Neural progenitor cell (in vitro differentiated cells): Measurements from ENCODE around the gene DCST2. TPM values are rescaled to one million over a fixed set of nuclear protein-coding genes. Genes with fewer than 3 reads are reported as not detected.
"Not testable (repeated sequence)": the region's sequence is repeated elsewhere in the genome, so short reads cannot be mapped to it uniquely, and the experiment has no call there.

Source experiments
- DNase-seq: peaks from one replicate; pipeline ENCODE4 v3.0.0-alpha.2; 2016; ENCODE audit warnings: low spot score
- H2AFZ ChIP-seq: fragments of 200-600 bp; sonication (generic); replicated peaks from 2 replicates; pipeline ENCODE4 v1.6.1; 2016; ENCODE audit warnings: antibody characterized with exemption
- H3F3A ChIP-seq: fragments of 200-600 bp; sonication (generic); 2 replicates; pipeline ENCODE4 v1.6.1; 2016; ENCODE audit warnings: antibody characterized with exemption, low read depth
- H3K27ac ChIP-seq: fragments of 200-600 bp; sonication (generic); 2 replicates; pipeline ENCODE4 v1.5.1; 2016; ENCODE audit warnings: mild to moderate bottlenecking
- H3K27me3 ChIP-seq: fragments of 200-600 bp; sonication (generic); 2 replicates; pipeline ENCODE4 v1.6.1; 2016; ENCODE audit warnings: mild to moderate bottlenecking, moderate library complexity
- H3K36me3 ChIP-seq: fragments of 200-600 bp; sonication (generic); 2 replicates; pipeline ENCODE4 v1.5.1; 2016
- H3K4me1 ChIP-seq: fragments of 200-600 bp; sonication (generic); 2 replicates; pipeline ENCODE4 v1.6.1; 2016; ENCODE audit warnings: mixed run types
- H3K4me2 ChIP-seq: fragments of 200-600 bp; sonication (generic); 2 replicates; pipeline ENCODE4 v1.6.1; 2016
- H3K4me3 ChIP-seq: fragments of 200-600 bp; sonication (generic); 2 replicates; pipeline ENCODE4 v1.5.1; 2016
- H3K79me2 ChIP-seq: fragments of 200-600 bp; sonication (generic); 2 replicates; pipeline ENCODE4 v1.6.1; 2016; ENCODE audit warnings: low read depth
- H3K9ac ChIP-seq: fragments of 200-600 bp; sonication (generic); 2 replicates; pipeline ENCODE4 v1.6.1; 2016
- H3K9me3 ChIP-seq: fragments of 200-600 bp; sonication (generic); 2 replicates; pipeline ENCODE4 v1.5.1; 2016; ENCODE audit warnings: low read depth
- H4K20me1 ChIP-seq: fragments of 200-600 bp; sonication (generic); 2 replicates; pipeline ENCODE4 v1.6.1; 2016; ENCODE audit warnings: low read depth
- H3K27ac Mint-ChIP-seq: 3 replicates; pipeline ENCODE4 v1.8.0; 2021; ENCODE audit warnings: mixed read lengths
- H3K27me3 Mint-ChIP-seq: 2 replicates; pipeline ENCODE4 v1.8.0; 2022; ENCODE audit warnings: low read depth, mild to moderate bottlenecking, inconsistent platforms, moderate library complexity, mixed read lengths; ENCODE audit not compliant: insufficient read depth
- H3K36me3 Mint-ChIP-seq: 3 replicates; pipeline ENCODE4 v1.8.0; 2021; ENCODE audit warnings: mixed read lengths
- H3K4me1 Mint-ChIP-seq: 3 replicates; pipeline ENCODE4 v1.8.0; 2021; ENCODE audit warnings: mixed read lengths
- H3K4me3 Mint-ChIP-seq: 3 replicates; pipeline ENCODE4 v1.8.0; 2021; ENCODE audit warnings: mild to moderate bottlenecking, moderate library complexity, mixed read lengths
- H3K9me3 Mint-ChIP-seq: 3 replicates; pipeline ENCODE4 v1.8.0; 2020; ENCODE audit warnings: mixed read lengths
- CTCF ChIP-seq: fragments of 200-600 bp; sonication (generic); IDR thresholded peaks from 2 replicates; pipeline ENCODE4 v1.5.1; 2017; ENCODE audit warnings: antibody characterized with exemption, mild to moderate bottlenecking
- EZH2 ChIP-seq: fragments of 200-600 bp; sonication (generic); IDR thresholded peaks from 2 replicates; pipeline ENCODE4 v1.6.1; 2017; ENCODE audit warnings: antibody characterized with exemption, mild to moderate bottlenecking, moderate library complexity
- EZH2phosphoT487 ChIP-seq: fragments of 200-600 bp; sonication (generic); IDR thresholded peaks from 2 replicates; pipeline ENCODE4 v1.6.1; 2017; ENCODE audit warnings: antibody characterized with exemption
- total RNA-seq: library from RNA; depleted of rRNA; stranded (reverse); fragments of >200 nt; gene quantifications from 2 replicates; pipeline ENCODE4 v1.2.3, GENCODE V29; 2015; ENCODE audit warnings: low replicate concordance

DCST2 gene
- total RNA-seq, 1 donor from 2014 or later: 1.8 TPM

- H3K27me3 ChIP-seq: no peaks in the 10 kb centered on the region
- no peaks in the 10 kb centered on the region for H3K9me3 ChIP-seq
- peaks cover 92% of the 10 kb centered on the region for H3K79me2 ChIP-seq
- peaks cover 10% of the 10 kb centered on the region for H4K20me1 ChIP-seq
- no peak overlapping the region for H2AFZ ChIP-seq
- peaks cover 15% of the 10 kb centered on the region for H3K4me1 ChIP-seq
- no peak for TF ChIP-seq EZH2phosphoT487
- no peak for TF ChIP-seq CTCF
- no peak for TF ChIP-seq EZH2
- H3K9me3 Mint-ChIP-seq: no peaks in the 10 kb centered on the region
- no peak overlapping the region for H3K27ac ChIP-seq
- H3K36me3 Mint-ChIP-seq: peaks cover 14% of the 10 kb centered on the region
- H3F3A ChIP-seq: peaks cover 39% of the 10 kb centered on the region
- H3K36me3 ChIP-seq: peaks cover 14% of the 10 kb centered on the region
- no peak overlapping the region for H3K27ac Mint-ChIP-seq
- H3K9ac ChIP-seq: peak overlapping the region; percentile 7
- peak overlapping the region; percentile 80 for H3K4me2 ChIP-seq
- peaks cover 10% of the 10 kb centered on the region for H3K4me1 Mint-ChIP-seq
- DNase-seq: no peak
- no peak overlapping the region for H3K4me3 Mint-ChIP-seq
- peaks cover 4% of the 10 kb centered on the region for H3K27me3 Mint-ChIP-seq
- peak overlapping the region; percentile 87 for H3K4me3 ChIP-seq
Measured at GRCh38 chr1:154982341-154982740, 51.2 kb downstream of the DCST2 start.

- H3K9me3 Mint-ChIP-seq: no peaks in the 10 kb centered on the region
- H3K27ac Mint-ChIP-seq: no peak overlapping the region
- Histone ChIP-seq H3K9ac (no peak overlapping the region), H3K9me3 (no peaks in the 10 kb centered on the region), H3K4me3 (no peak overlapping the region), H2AFZ (no peak overlapping the region), H3F3A (peaks cover 53% of the 10 kb centered on the region), H3K36me3 (peaks cover 14% of the 10 kb centered on the region), H3K79me2 (peaks cover 78% of the 10 kb centered on the region), H3K4me2 (no peak overlapping the region), H4K20me1 (peaks cover 25% of the 10 kb centered on the region), H3K4me1 (peaks cover 16% of the 10 kb centered on the region), H3K27ac (no peak overlapping the region), H3K27me3 (no peaks in the 10 kb centered on the region)
- H3K4me3 Mint-ChIP-seq: no peak overlapping the region
- peaks cover 14% of the 10 kb centered on the region for H3K36me3 Mint-ChIP-seq
- H3K4me1 Mint-ChIP-seq: peaks cover 6% of the 10 kb centered on the region
- H3K27me3 Mint-ChIP-seq: peaks cover 2% of the 10 kb centered on the region
- no peak for DNase-seq
- TF ChIP-seq EZH2phosphoT487 (no peak), EZH2 (no peak), CTCF (no peak)
Measured at GRCh38 chr1:154978360-154978759, 55.2 kb downstream of the DCST2 start.

GRCh38 chr1:154977762-154978161 lies 55.8 kb downstream of the DCST2 start:
- peaks cover 78% of the 10 kb centered on the region for H3K79me2 ChIP-seq
- H3K4me1 Mint-ChIP-seq, DNase-seq, H2AFZ ChIP-seq, H3K4me2 ChIP-seq, H3K9me3 ChIP-seq, H3K9ac ChIP-seq, H3K9me3 Mint-ChIP-seq, H3K27ac Mint-ChIP-seq, H3K4me3 ChIP-seq, H3K27me3 ChIP-seq, H3K27me3 Mint-ChIP-seq: not testable (repeated sequence)
- Mint-ChIP-seq H3K36me3 (peaks cover 14% of the 10 kb centered on the region), H3K4me3 (peak overlapping the region; percentile 49)
- H4K20me1 ChIP-seq: peaks cover 25% of the 10 kb centered on the region
- peaks cover 14% of the 10 kb centered on the region for H3K36me3 ChIP-seq
- peaks cover 20% of the 10 kb centered on the region for H3K4me1 ChIP-seq
- peak overlapping the region; percentile 14 for H3K27ac ChIP-seq
- peaks cover 56% of the 10 kb centered on the region for H3F3A ChIP-seq

GRCh38 chr1:154975409-154976059 lies 58.0 kb downstream of the DCST2 start:
- no peaks in the 10 kb centered on the region for H3K27me3 ChIP-seq
- peak overlapping the region; percentile 85 for H3K27ac ChIP-seq
- H3F3A ChIP-seq: peaks cover 56% of the 10 kb centered on the region
- H3K27ac Mint-ChIP-seq: no peak overlapping the region
- H3K4me2 ChIP-seq: peak overlapping the region; percentile 84
- H3K4me1 ChIP-seq: peaks cover 29% of the 10 kb centered on the region
- peaks cover 4% of the 10 kb centered on the region for H3K27me3 Mint-ChIP-seq
- peak; percentile 64 for DNase-seq
- peaks cover 12% of the 10 kb centered on the region for H3K36me3 Mint-ChIP-seq
- H3K4me1 Mint-ChIP-seq: peaks cover 26% of the 10 kb centered on the region
- H3K79me2 ChIP-seq: peaks cover 68% of the 10 kb centered on the region
- H3K4me3 ChIP-seq: peak overlapping the region; percentile 64
- H2AFZ ChIP-seq: no peak overlapping the region
- H4K20me1 ChIP-seq: peaks cover 25% of the 10 kb centered on the region
- no peaks in the 10 kb centered on the region for H3K9me3 ChIP-seq
- no peak overlapping the region for H3K4me3 Mint-ChIP-seq
- TF ChIP-seq CTCF (no peak), EZH2 (no peak), EZH2phosphoT487 (no peak)
- peaks cover 14% of the 10 kb centered on the region for H3K36me3 ChIP-seq
- H3K9me3 Mint-ChIP-seq: no peaks in the 10 kb centered on the region
- peak overlapping the region; percentile 28 for H3K9ac ChIP-seq
